ENCODE data around the gene SHC3. TPM values are rescaled to one million over a fixed set of nuclear protein-coding genes. Genes with fewer than 3 reads are reported as not detected.

Gene SHC3
- total RNA-seq, 1 donor from 2014 or later, result 0.83 TPM

DNA sequence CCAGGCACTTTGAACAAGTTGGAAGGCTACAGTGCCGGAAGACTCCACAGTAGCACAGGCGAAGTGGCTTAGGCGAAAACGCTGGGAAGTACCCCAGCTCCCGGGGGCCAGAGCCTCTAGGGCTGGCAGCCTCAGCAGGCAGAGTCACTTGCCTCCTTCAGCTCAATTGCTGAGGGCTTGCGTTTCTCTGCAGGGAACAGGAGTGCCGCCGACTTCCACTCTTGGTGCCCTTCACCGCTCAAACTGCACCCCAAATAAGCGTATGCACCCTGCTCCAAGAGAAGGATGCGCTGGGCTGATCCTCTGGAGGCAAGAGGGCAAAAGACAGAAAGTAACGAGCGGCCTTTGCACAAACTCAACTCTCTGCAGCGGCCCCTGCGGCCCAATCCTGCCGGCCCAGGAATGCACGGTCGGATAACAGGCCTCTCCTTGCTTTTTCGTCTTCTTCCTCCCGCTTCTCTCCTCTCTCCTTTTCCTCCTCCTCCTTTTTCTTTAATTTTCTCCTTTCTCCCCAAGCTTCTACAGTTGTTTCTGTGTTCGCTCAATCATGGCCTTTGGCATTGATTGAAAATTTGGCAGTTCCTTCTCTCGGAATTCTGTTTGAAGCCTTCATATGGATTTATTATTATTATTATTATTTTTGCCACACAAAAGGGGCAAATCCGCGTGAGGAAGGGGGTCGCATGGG lies 188.4 kb downstream of the SHC3 start:
- H3K4me3 Mint-ChIP-seq (ENCODE audit: unreplicated experiment), result peak overlapping the region; percentile 71
- H3K27ac Mint-ChIP-seq (ENCODE audit: unreplicated experiment), result no peak overlapping the region
- no peaks in the 10 kb centered on the region for H3K4me1 Mint-ChIP-seq (ENCODE audit: low read depth, unreplicated experiment)
- DNase-seq, result no peak
- H3K27me3 Mint-ChIP-seq (ENCODE audit: unreplicated experiment), result peaks cover 4% of the 10 kb centered on the region
- no peaks in the 10 kb centered on the region for H3K36me3 Mint-ChIP-seq (ENCODE audit: unreplicated experiment)
- H3K9me3 Mint-ChIP-seq (ENCODE audit: unreplicated experiment), result peaks cover 5% of the 10 kb centered on the region
- TF ChIP-seq, protein P1, sequence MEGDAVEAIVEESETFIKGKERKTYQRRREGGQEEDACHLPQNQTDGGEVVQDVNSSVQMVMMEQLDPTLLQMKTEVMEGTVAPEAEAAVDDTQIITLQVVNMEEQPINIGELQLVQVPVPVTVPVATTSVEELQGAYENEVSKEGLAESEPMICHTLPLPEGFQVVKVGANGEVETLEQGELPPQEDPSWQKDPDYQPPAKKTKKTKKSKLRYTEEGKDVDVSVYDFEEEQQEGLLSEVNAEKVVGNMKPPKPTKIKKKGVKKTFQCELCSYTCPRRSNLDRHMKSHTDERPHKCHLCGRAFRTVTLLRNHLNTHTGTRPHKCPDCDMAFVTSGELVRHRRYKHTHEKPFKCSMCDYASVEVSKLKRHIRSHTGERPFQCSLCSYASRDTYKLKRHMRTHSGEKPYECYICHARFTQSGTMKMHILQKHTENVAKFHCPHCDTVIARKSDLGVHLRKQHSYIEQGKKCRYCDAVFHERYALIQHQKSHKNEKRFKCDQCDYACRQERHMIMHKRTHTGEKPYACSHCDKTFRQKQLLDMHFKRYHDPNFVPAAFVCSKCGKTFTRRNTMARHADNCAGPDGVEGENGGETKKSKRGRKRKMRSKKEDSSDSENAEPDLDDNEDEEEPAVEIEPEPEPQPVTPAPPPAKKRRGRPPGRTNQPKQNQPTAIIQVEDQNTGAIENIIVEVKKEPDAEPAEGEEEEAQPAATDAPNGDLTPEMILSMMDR (IDR thresholded peaks at IDR 0.05; ENCODE audit: partially characterized antibody, unreplicated experiment), result no peak

DNA sequence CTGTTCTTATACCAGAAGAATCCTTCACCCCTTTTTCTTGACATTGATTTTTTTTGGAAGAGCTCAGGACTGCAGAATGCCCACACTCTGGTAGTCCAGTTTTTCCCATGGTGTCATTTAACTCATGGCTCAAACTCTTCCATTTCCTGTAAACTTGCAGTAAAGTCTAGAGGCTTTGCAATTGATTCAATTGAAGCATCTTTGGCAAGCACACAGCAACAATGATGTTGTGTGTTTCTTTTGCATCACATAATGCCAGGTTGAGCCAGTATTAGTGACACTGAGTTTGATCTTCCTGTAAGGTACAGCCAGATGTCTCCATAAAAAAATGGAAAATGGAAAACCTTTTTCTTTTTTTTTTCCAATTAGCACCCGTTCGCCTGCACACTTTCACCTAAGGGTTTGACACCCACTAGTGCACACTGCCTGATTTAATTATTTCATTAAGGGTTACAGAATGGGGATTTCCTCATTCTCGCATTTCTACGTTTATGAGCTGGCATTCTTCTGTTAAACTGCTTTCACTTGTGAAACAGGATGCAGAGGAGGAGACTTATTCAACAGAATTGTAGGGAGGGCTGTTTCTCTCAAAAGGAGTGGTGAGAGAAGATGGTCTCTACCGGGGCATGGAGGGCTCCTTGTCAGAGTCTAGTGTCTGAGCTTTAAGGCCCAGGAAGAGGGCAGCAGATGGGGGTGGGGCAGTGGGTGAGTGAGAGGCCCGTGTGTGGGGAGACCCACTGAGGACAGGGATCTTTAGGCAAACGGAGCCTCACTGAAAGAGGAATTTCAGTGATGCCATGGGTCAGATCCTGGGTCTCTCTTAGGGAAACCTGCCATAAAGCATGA lies 189.6 kb downstream of the SHC3 start:
- Mint-ChIP-seq H3K4me1 (ENCODE audit: low read depth, unreplicated experiment) (no peaks in the 10 kb centered on the region), H3K9me3 (ENCODE audit: unreplicated experiment) (peaks cover 7% of the 10 kb centered on the region), H3K4me3 (ENCODE audit: unreplicated experiment) (no peak overlapping the region), H3K27ac (ENCODE audit: unreplicated experiment) (no peak overlapping the region), H3K36me3 (ENCODE audit: unreplicated experiment) (no peaks in the 10 kb centered on the region), H3K27me3 (ENCODE audit: unreplicated experiment) (peaks cover 2% of the 10 kb centered on the region)
- no peak for DNase-seq
- TF ChIP-seq, protein P1 (IDR thresholded peaks at IDR 0.05; ENCODE audit: partially characterized antibody, unreplicated experiment), result no peak

DNA sequence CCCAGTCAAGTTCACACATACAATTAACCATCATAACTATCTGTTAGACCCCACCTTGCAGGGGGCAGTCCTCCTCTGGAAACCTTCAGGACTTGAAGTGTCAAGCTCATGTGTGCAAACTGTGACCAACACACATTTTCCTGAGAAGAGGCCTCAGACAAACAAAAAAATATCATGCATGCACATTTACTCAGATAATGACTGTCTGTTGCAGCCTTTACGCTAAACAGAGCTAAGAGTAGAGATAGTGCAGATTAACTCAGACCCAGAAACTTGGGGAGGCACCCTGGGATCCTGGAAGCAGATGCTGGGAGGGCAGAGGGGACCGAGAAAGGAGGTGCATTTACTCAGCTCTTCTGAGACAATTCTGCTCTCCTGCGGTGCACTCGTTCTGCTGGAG lies 191.0 kb downstream of the SHC3 start:
- Mint-ChIP-seq H3K4me1 (ENCODE audit: low read depth, unreplicated experiment) (no peaks in the 10 kb centered on the region), H3K9me3 (ENCODE audit: unreplicated experiment) (peaks cover 6% of the 10 kb centered on the region), H3K27ac (ENCODE audit: unreplicated experiment) (no peak overlapping the region), H3K27me3 (ENCODE audit: unreplicated experiment) (peaks cover 2% of the 10 kb centered on the region), H3K36me3 (ENCODE audit: unreplicated experiment) (no peaks in the 10 kb centered on the region), H3K4me3 (ENCODE audit: unreplicated experiment) (no peak overlapping the region)
- TF ChIP-seq, protein P1 (IDR thresholded peaks at IDR 0.05; ENCODE audit: partially characterized antibody, unreplicated experiment), result no peak
- DNase-seq, result no peak

DNA sequence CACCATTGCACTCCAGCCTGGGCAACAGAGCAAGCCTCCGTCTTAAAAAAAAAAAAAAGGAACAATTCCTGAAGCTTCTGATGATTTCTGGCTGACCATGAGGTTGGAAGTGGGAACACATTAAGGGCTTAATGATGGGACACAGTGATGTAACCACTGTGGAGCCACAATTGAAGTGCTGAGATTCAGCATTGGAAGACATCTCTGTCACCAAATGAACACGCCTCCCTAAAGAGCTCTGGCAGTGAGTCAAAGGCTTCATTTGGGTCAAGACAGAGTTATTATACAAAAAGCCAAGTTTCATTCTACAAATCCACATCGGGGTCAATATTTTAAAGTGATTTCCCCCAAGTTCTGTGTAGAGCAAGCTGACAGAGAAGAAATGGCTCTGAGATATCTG lies 191.8 kb downstream of the SHC3 start:
- no peaks in the 10 kb centered on the region for H3K36me3 Mint-ChIP-seq (ENCODE audit: unreplicated experiment)
- H3K27me3 Mint-ChIP-seq (ENCODE audit: unreplicated experiment), result peaks cover 2% of the 10 kb centered on the region
- H3K9me3 Mint-ChIP-seq (ENCODE audit: unreplicated experiment), result peaks cover 3% of the 10 kb centered on the region
- no peak overlapping the region for H3K27ac Mint-ChIP-seq (ENCODE audit: unreplicated experiment)
- DNase-seq, result no peak
- H3K4me1 Mint-ChIP-seq (ENCODE audit: low read depth, unreplicated experiment), result no peaks in the 10 kb centered on the region
- no peak overlapping the region for H3K4me3 Mint-ChIP-seq (ENCODE audit: unreplicated experiment)
- TF ChIP-seq, protein P1 (IDR thresholded peaks at IDR 0.05; ENCODE audit: partially characterized antibody, unreplicated experiment), result no peak

DNA sequence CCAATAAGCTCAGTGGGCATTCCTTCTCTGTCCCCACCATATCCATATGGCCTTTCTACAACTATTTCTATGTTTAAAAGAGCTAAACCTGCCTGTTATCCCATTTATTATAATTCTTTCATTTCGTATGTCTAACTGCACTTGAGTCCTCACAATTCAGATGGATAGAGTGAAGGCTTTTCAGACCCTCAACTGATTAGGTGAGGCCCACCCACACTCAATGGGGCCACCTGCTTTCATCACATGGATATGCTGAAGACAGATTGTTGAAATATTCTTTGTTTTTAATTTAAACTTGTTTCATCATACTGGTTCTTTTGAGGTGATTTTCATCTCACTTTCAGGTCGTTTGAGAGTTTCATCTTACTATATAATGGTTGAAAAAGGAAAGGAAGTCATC lies 193.0 kb downstream of the SHC3 start:
- peaks cover 3% of the 10 kb centered on the region for H3K9me3 Mint-ChIP-seq (ENCODE audit: unreplicated experiment)
- H3K27ac Mint-ChIP-seq (ENCODE audit: unreplicated experiment), result no peak overlapping the region
- TF ChIP-seq, protein P1 (IDR thresholded peaks at IDR 0.05; ENCODE audit: partially characterized antibody, unreplicated experiment), result no peak
- peaks cover 2% of the 10 kb centered on the region for H3K27me3 Mint-ChIP-seq (ENCODE audit: unreplicated experiment)
- peaks cover 5% of the 10 kb centered on the region for H3K36me3 Mint-ChIP-seq (ENCODE audit: unreplicated experiment)
- no peak for DNase-seq
- no peak overlapping the region for H3K4me3 Mint-ChIP-seq (ENCODE audit: unreplicated experiment)
- H3K4me1 Mint-ChIP-seq (ENCODE audit: low read depth, unreplicated experiment), result no peaks in the 10 kb centered on the region

All from glutamatergic neuron (in vitro differentiated cells).